Ovary (tissue), 3 donors: ENCODE measurements around the gene SLC20A1.

Experiments
- CTCF ChIP-seq, 3 donors: fragments of 450-650 bp in 2 of 3; fragments of 200-600 bp in 1 of 3; IDR thresholded peaks; one replicate each; pipeline versions ENCODE4 v1.5.1 to v1.8.0; 2016 to 2022; ENCODE audit warnings: antibody characterized with exemption in 3 of 3, mild to moderate bottlenecking in 1 of 3
- EP300 ChIP-seq: sonication (generic); formaldehyde crosslinking; IDR thresholded peaks from one replicate; pipeline ENCODE4 v1.6.1; 2017; ENCODE audit warnings: antibody characterized with exemption
- POLR2A ChIP-seq: fragments of 450-650 bp; IDR thresholded peaks from one replicate; pipeline ENCODE4 v1.6.1; 2017; ENCODE audit warnings: antibody characterized with exemption, mild to moderate bottlenecking, moderate library complexity
- donor health status: DM: no; HTN: no; CAD: no.

- TF ChIP-seq CTCF (IDR thresholded peaks at IDR 0.05) (no peak), POLR2A (no peak), EP300 (no peak)
Measured at GRCh38 chr2:112703684-112704083, 57.9 kb downstream of the SLC20A1 start.
